ENCODE measurements around the gene CRISP2. TPM values are rescaled to one million over a fixed set of nuclear protein-coding genes. Genes with fewer than 3 reads are reported as not detected.

CRISP2 gene
- total RNA-seq, 1 experiment from 2014 or later = not detected

- Histone ChIP-seq H3K4me1 (replicated peaks; ENCODE audit: insufficient read depth) (peaks cover 25% of the 10 kb centered on the region), H3K4me3 (no peak overlapping the region), H3K27me3 (ENCODE audit: insufficient read depth, low read depth) (no peaks in the 10 kb centered on the region), H3K36me3 (ENCODE audit: low read depth) (no peaks in the 10 kb centered on the region), H3K4me2 (peak overlapping the region; percentile 52), H3K79me2 (ENCODE audit: low read depth) (no peaks in the 10 kb centered on the region), H3K27ac (peak overlapping the region; percentile 55; the same call in 1 of the 2 replicates), H3K9me3 (ENCODE audit: insufficient read depth, low read depth) (no peaks in the 10 kb centered on the region), H3K9me2 (ENCODE audit: insufficient read depth) (no peaks in the 10 kb centered on the region), H3F3A (ENCODE audit: insufficient read depth, low read depth) (peaks cover 8% of the 10 kb centered on the region), H4K20me1 (ENCODE audit: insufficient read depth) (no peaks in the 10 kb centered on the region), H2AFZ (no peak overlapping the region)
- BruUV-seq (replicated peaks) = no TSS peak
- TF ChIP-seq CTCF (conservative IDR thresholded peaks at IDR 0.05) = no peak
- TF ChIP-seq EZH2 (IDR thresholded peaks at IDR 0.05; ENCODE audit: low read depth) = no peak
- intact Hi-C loops (cut with micrococcal nuclease; ENCODE audit: unreplicated experiment) = loop anchor here (1.0 to 10.0 kb wide), 3 partner anchors 8 to 113 kb away; partner anchors contain the start of gene C6orf141
- ChIA-PET POLR2A (ENCODE audit: unreplicated experiment) (no interaction called here), CTCF (no interaction called here)
- DNase-seq = peak; percentile 4 to 82
These were observed 45.2 kb downstream of the CRISP2 start for GRCh38 chr6:49668083-49668511.

DNA sequence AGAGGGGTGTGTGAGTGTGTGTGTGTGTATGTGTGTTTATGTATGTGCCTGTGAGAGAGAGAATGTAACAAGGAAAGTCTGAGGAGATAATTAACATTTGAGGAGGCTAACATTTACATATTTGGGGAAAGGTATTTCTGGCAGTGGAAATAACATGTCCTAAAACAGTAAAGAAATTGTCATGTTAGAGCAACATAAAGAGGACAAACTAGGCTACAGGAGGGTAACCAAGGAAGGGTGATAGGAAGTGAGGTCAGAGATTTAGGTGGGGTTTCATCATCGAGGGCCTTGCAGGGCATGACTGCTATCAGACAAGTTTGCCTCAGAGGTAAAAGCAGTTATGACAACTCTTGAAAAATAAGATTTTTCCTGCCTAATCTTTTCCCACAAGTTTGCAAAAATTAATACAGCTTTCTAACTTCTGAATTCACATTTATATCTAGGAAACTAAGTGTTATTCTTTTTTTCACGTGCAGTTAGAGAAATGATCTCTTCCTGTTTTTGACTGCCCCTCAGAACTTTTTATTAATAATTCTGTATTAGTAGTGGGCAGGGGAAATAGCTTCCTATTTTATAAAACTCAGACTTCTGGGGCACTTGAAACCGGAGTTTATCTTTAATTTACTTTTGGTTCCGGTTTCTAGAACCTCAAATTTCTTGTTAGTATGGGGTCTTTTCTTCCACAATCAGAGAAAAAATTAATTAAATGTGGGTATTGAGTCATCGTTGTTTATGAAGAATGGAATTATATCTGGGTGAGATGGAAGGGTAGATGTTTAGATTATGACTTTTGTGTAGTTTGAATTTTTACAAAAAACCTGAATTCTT lies 46.2 kb downstream of the CRISP2 start:
- Histone ChIP-seq H3K9me3 (ENCODE audit: insufficient read depth, low read depth) (no peaks in the 10 kb centered on the region), H3K79me2 (ENCODE audit: low read depth) (no peaks in the 10 kb centered on the region), H3K4me2 (peak overlapping the region; percentile 52), H3K9me2 (ENCODE audit: insufficient read depth) (no peaks in the 10 kb centered on the region), H3K27ac (peak overlapping the region; percentile 55), H4K20me1 (ENCODE audit: insufficient read depth) (no peaks in the 10 kb centered on the region), H3K4me3 (no peak overlapping the region), H3K36me3 (ENCODE audit: low read depth) (no peaks in the 10 kb centered on the region), H3K4me1 (replicated peaks; ENCODE audit: insufficient read depth) (peaks cover 25% of the 10 kb centered on the region), H2AFZ (no peak overlapping the region), H3F3A (ENCODE audit: insufficient read depth, low read depth) (peaks cover 8% of the 10 kb centered on the region), H3K27me3 (ENCODE audit: insufficient read depth, low read depth) (no peaks in the 10 kb centered on the region)
- CTCF ChIA-PET = no interaction called here
- no peak for DNase-seq
- intact Hi-C loops (cut with micrococcal nuclease; ENCODE audit: unreplicated experiment) = loop anchor here (5.0 to 10.0 kb wide), 2 partner anchors 45 to 112 kb away; partner anchors contain the start of gene C6orf141
- POLR2A ChIA-PET (ENCODE audit: unreplicated experiment) = no interaction called here
- BruUV-seq (replicated peaks) = no TSS peak
- TF ChIP-seq CTCF (conservative IDR thresholded peaks at IDR 0.05) (no peak), EZH2 (IDR thresholded peaks at IDR 0.05; ENCODE audit: low read depth) (no peak)

GRCh38 chr6:49666480-49666879 lies 46.9 kb downstream of the CRISP2 start:
- Histone ChIP-seq H3K79me2 (ENCODE audit: low read depth) (no peaks in the 10 kb centered on the region), H3K27ac (no peak overlapping the region), H4K20me1 (ENCODE audit: insufficient read depth) (no peaks in the 10 kb centered on the region), H3F3A (ENCODE audit: insufficient read depth, low read depth) (peaks cover 8% of the 10 kb centered on the region), H3K4me3 (no peak overlapping the region), H2AFZ (no peak overlapping the region), H3K27me3 (ENCODE audit: insufficient read depth, low read depth) (no peaks in the 10 kb centered on the region), H3K36me3 (ENCODE audit: low read depth) (no peaks in the 10 kb centered on the region), H3K4me1 (replicated peaks; ENCODE audit: insufficient read depth) (peaks cover 25% of the 10 kb centered on the region), H3K9me3 (ENCODE audit: insufficient read depth, low read depth) (no peaks in the 10 kb centered on the region), H3K4me2 (no peak overlapping the region), H3K9me2 (ENCODE audit: insufficient read depth) (no peaks in the 10 kb centered on the region)
- intact Hi-C loops (cut with micrococcal nuclease; ENCODE audit: unreplicated experiment) = loop anchor here (5.0 to 10.0 kb wide), 2 partner anchors 44 to 112 kb away; partner anchors contain the start of gene C6orf141
- no peak for DNase-seq
- POLR2A ChIA-PET (ENCODE audit: unreplicated experiment) = no interaction called here
- CTCF ChIA-PET = no interaction called here
- TF ChIP-seq CTCF (conservative IDR thresholded peaks at IDR 0.05) (no peak), EZH2 (IDR thresholded peaks at IDR 0.05; ENCODE audit: low read depth) (no peak)
- BruUV-seq (replicated peaks) = no TSS peak

All from PC-9 (cell line).